Measurements from ENCODE around the gene PCYT1A.

The PCYT1A gene

DNA sequence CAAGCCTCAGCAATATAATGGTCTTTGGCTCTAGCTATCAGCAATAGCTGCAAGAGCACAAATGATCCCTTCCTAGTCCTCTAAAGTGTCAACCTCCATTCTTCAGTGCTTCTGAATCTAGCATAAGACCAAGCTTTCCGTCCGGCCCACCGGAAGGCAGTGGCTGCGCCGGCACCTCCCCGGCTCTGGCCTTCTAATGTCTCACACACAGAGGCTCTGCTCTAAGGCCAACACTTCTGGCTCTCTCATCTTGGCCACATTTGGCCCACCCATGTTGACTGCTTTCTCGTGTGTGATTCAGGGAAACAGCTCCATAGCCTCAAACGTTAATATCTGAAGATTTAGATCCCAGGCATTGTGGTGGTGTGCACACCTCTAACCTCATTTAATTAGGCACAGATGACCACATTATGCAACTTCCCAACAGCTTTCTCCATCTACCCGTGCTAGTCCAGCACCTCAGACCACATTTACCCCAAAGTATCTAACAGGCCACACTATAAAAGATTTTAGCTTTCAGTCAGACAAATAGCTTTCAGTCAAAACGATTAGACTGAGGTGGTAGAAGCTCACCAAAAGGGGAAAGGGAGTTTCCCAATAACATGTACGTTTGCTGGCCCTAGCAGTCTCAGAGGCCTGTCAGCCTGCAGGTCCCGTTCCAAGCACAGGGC, 51.9 kb downstream of the PCYT1A start:
- no peak for DNase-seq

DNA sequence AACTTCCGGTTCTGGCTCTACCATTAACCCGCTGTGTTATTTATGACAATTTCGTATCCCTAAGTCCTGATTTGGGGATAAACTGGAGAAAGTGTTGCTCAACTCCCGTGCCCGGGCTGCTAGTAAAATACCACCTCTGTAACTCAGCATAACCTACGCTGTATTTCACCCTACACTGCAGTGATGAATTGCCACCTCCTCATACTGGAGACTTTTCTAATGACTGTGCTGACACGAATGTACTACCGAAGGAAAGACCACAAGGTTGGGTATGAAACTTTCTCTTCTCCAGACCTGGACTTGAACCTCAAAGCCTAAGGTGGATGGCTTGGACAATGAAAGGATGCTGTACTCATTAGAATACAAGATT, 54.7 kb downstream of the PCYT1A start:
- peak; percentile 24 for DNase-seq

DNA sequence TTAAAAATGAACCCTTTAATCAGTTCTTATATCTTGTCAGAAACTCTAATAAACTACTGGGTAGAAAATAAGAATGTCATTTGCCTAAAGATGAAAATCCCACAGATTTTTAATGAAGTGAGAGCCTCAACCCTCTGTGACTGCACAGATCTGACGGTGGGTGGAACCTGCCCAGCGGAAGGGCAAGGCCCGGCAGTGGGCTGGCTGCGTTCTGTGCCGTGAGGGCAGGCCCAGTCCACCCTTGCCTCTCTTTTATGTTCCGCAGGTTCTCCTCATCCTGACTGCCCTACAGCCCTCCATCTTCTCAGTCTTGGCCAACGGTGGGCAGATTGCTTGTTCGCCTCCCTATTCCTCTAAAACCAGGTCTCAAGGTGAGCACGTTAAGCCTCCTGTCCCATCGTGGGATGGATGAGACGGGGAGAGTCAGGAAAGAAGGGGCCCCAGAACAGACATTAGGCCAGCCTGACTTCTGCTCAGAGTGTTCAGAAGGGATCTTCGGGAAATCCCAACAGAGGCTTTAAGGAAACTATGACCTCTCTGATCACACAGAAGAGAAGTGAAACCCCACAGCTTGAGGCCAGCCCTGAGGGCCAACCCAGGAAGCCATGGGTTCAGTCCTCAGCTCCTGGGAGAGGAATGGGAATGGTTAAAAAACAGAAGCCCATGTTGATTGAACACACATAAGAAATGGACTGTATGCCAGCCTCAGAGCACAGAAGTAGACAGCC, 55.2 kb downstream of the PCYT1A start:
- DNase-seq = no peak

DNA sequence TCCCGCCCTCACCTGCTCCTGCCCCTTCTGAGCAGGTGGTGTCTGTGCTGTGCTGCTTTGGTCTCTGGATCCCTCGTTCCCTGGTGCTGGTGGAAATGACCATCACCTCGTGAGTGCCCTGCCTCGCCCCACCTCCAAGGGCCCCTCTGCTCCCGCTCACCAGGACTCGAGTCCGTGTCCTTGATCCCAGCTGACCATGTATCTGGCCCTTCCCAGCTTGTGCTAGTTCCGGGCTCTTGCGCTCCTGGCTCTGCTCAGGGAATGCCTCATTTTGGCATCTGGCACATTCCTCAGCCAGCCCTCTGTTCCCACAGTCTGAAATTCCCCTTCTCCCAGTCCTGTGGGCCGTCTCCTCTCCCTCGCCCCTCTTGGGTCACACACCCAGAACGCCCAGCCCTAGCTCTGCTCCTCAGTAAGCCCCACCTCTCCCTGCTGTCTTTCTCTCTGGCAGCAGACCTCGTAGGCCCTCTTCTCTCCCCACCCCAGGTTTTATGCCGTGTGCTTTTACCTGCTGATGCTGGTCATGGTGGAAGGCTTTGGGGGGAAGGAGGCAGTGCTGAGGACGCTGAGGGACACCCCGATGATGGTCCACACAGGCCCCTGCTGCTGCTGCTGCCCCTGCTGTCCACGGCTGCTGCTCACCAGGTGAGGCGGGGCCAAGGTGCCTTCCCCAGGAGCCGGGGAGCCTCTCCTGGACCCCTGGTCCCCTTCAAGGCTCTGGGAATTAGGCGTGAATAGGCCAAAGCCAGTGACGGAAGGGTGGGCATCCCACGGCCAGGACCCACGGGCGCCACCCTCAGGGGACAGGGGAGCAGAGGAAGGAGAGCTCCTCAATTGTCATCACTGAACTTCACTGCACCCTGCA, 59.7 kb downstream of the PCYT1A start:
- DNase-seq = no peak

DNA sequence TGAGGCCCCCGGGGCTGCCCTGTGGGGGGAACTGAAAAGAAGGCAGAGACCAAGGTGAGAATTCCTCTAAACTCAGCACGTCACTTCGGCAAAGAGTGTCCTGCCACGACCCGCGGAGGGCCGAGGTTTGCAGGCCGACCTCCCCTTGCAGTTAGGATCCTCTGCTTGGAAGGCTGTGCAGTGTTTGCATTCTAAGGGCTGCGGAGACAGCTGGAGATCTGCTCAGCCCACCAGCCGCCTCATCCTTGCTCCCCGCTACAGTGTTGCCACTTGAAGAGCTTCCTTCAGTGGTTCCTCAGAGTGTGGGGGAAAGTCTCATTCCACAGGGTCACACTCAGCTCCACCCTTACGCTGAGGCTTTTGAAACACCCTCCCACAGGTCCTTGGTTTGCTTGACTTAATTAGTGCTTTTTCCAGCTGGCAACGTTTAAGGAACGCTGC, 60.4 kb downstream of the PCYT1A start:
- DNase-seq = no peak

DNA sequence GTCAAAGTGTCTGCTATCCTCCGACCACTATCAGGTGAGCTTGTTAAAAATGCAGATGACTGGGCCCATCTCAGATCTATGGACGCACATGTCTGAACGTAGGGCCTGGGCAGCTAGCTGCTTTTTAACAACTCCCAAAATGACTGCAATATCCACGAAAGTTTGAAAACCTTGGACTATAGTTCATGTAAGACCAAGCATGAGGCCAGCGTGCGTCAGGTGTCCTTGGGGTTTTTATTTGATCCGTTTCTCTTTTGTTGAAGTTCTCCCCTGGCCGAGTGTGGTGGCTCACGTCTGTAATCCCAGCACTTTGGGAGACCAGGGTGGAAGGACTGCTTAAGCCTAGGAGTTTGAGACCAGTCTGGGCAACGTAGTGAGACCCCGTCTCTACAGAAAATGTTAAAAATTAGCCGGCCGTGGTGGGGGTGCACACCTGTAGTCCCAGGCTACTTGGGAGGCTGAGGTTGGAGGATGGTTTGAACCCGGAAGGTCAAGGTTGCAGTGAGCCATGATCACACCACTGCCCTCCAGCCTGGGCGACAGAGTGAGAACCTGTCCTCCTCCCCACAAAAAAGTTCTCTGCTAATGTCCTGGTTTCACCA, 61.7 kb downstream of the PCYT1A start:
- no peak for DNase-seq

DNA sequence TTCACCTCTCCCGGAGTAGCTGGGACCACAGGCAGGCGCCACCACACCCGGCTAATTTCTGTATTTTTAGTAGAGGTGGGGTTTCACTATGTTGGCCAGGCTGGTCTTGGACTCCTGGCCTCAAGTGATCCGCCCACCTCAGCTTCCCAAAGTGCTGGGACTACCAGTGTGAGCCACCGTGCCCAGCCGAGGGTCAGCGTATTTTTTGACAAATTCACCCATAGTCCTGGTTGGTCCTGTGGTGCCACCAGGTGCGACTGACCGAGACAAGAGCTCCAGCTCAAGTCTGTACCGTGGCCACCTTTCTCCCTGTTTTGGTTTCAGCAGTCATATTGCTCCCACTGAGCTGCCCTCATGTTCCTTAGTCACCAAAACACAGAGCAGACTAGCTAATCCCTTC, 62.4 kb downstream of the PCYT1A start:
- DNase-seq = no peak

DNA sequence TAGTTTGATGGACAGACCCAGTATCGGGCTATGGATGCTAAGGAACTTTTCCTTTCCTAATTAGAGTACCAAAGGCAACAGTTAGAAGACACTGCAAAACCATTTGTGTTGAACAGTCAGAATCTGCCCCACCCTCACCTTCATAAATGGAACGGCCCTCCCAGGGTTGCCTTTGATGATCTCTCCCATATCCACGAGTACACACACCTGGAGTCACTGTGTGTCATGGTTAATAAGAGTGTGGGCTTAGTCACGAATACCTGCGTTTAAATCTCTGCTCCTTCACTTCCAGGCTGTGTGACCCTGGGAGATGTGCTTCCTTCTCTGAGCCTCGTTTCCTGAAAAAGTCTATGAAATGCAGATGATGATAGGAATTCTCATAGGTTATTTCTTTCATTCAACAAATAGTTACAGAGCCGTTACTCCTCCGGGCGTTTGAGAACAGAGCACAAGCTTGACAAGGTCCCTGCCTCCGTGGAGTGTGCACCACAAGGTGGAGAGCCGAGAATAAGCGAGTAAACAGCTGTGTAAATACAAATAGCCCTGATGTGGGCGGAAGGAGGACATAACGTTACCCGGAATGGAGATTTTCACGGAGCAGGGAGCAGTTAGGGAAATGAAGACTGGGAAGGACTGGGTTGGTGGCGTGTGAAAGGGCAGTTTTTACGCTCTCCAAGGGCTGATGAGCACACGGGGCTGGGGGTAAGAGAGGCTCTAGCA, 64.5 kb downstream of the PCYT1A start:
- no peak for DNase-seq

DNA sequence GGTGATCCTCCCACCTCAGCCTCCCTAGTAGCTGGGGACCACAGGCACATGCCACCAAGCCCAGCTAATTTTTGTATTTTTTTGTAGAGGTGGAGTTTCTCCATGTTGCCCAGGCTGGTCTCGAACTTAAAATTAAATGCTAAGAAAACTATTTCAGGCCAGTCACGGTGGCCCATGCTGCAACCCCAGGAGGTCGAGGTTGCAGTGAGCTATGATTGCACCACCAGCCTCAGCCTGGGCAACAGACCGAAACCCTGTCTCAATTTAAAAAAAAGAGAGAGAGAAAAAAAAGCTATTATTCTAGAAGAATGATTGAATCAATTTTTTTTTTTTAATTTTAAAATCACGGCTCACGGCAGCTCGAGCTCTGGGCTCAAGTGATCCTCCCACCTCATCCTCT, 66.5 kb downstream of the PCYT1A start:
- no peak for DNase-seq

DNA sequence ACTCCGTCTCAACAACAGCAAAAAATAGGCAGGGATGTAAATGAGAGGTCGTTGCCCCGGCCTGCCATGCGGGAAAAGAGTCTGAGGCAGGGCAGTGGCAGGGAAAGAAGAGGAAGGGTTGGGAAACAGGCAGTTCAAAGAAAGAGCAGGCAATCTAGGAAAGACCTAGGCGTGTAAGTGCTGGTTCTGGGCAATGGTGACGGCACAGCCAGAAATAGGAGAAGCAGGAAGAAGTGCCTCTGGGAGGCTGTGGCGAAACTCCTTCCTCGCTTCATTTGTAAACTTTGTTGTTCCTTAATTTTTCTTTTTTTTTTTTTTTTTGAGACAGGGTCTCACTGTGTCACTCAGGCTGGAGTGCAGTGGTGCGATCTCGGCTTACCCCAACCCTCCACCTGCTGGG, 66.9 kb downstream of the PCYT1A start:
- DNase-seq = no peak

DNA sequence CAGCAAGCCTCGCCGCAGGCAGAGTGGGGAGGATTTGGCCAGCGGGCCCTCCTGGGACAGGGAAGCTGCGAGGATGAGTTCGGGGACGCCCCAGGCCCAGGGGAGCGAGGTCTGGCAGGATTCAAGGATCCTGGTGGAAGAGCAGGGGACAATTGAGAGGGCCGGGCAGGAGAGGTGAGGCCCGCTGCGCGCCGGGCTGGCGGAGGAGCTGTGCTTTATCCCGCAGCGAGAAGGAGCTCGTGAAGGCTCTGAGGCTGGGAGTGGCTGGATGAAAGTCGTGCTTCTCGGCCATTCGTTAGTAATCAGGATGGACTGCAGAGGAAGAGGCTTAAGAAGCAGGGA, 67.6 kb downstream of the PCYT1A start:
- no peak for DNase-seq

DNA sequence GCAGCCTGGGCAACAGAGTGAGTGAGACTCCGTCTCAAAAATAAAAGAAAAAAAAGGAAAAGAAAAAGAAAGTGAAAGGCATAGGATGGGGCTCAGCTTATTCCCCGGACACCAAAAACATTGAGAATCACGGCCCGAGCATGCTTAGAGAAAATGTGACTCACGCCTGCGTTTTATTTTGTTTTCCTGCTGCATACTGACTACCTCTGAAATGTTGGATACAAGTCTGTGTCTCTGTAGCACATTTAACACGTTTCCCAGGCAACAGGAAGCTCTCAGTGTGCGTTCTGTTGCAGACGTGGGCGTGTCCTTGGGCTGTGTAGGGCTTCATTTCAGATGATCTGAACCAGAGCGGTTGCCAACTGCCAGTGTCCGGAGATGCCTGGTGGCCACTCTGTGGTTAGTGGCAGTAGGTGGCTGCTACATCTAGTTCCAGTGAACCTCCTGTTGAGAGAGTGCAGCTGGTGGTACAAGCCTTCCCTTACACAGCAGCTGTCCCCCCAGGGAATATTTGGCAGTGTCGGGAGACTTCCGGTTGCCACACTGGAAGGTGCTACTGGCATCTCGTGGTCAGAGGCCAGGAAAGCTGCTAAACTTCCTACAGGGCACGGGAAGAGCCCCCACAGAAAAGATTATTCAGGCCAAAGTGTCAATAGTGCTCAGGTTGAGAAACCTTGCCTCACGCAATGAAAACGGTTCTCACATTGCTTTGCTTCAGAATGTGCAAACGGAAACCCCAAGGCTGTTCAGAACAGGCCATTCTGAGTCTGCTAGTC, 68.1 kb downstream of the PCYT1A start:
- peak; percentile 71 for DNase-seq

DNA sequence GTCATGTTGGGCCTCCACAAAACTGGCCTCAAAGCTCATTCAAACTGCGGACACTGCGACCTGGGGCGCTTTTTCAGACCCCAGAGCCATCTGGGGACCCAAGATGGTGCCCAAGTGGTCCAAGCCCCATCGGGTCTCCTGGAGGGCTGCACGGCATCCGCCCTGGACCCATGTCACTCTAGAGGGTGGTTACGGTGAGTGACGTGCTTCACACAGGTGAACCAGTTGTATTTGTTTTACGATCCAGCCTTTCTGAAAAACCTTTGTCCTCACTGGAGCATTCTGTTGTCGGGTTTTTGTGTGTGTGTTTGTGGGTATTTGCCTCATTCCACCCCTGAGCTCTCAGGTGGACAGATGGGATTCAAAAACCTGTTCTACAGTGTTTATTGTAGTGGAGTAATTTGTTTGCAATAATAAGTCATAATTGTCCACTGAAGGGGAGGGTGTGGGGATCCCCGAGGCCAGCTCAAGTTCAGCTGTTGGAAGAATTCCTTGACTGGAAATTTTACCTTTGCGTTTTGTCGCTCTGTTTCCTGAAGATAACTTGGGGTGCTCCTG, 69.3 kb downstream of the PCYT1A start:
- no peak for DNase-seq

DNA sequence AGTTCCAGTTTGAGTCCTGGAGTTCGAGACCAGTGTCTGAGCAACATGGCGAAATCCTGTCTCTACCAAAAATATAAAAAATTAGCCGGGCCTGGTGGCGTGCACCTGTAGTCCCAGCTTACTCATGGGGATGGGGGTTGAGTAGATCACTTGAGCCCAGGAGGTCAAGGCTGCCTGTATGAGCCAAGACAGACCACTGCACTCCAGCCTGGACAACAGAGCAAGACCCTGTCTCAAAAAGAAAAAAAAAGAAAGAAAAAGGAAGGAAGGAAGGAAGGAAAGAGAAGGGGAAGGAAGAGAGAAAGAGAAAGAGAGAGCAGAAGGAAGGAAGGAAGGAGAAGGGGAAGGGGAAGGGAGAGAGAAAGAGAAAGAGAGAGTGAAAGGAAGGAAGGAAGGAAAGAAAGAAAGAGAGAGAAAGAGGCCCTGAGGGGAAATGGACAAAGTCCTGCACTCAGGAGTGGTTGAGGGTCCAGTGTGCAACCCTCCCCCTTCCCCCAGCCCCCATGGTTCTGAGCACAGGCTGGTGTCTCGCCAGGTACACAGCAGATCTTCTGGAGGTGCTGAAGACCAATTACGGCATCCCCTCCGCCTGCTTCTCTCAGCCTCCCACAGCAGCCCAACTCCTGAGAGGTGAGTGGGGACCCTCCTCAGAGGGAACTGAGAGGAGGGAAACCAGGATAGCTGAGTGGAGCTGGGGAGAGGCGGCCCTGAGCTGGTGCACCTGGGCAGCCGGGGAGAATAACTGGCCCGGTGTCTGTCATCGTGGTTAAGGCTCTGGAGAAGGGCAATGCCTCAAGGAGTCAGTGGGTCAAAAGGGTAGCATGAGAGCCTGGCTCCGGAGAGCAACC, 70.0 kb downstream of the PCYT1A start:
- DNase-seq = no peak

DNA sequence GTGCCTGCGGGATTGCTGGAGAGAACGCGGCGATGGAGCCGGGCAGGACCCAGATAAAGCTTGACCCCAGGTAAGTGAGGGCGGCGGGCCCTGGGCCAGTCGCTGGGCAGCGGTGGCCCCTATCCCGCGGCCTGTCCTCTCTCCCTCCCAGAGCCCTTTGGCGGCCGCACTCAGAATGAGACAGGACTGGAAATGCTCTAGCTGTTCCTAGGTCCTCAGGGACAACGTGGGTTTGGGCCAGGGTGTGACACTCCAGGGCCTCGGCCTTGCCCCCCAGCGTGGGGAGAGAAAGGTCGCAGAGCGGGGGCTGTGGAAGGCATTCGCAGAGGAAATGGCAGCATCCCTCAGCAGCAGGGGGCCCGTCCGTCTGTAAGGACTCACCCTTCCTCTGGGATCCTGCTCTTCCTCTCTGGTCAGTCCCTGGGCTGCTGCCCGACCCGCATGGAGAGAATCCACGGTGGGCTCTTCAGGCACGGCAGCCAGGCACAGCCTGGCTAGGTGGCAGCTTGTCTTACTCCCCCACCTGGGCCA, 70.8 kb downstream of the PCYT1A start:
- DNase-seq = no peak

DNA sequence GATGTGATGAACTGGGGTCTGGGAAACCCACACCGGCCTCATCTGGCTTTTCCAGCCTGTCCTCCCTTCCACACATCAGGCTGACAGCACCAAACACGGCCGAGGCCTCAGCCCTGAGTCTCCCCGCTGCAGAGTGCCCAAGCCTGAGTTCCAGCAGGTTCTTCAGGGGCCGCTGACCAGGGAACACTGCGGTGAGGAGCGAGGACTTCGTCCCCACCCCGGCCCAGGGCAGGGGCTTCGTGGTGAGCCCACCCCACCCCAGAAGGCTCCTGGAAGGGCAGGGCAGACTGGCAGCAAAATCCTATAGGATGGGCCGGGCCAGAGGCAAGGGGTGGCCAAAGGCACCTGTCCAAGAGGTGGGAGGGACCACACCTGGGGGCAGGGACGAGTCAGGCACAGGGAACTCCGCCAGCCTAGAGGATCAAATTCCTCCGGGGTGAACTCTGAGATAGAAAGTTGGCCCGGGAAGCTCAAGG, 71.4 kb downstream of the PCYT1A start, which contains the start of gene SLC51A:
Gene SLC51A (plus strand): TSS at position 446 of the 476 bp plus-strand sequence. CDS start 179 bp downstream, outside the sequence.
- DNase-seq = no peak

DNA sequence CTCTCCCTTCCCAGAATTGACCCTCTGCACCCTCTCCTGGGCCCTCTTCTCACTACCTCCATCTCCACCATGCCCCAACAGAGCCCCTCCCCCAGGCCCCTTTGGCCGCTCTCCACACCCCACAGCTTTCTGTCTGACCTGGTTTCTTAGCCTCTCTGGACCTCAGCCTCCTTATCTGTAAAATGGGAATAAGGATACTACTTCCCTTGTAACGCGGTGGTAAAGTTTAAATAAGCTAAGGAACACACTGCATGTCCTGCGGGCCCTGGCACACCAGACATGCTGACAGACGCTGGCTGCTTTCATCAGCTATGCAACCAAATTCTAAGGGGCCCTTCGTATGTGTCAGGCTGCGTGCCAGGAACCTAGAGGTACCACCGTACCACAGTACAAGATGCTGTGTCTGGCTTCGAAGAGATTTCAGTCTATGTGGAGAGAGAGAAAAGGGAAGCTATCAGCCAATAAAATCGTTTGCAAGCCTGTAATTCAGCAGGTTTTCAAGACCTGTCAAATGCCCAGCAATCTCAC, 72.0 kb downstream of the PCYT1A start:
- DNase-seq = no peak

DNA sequence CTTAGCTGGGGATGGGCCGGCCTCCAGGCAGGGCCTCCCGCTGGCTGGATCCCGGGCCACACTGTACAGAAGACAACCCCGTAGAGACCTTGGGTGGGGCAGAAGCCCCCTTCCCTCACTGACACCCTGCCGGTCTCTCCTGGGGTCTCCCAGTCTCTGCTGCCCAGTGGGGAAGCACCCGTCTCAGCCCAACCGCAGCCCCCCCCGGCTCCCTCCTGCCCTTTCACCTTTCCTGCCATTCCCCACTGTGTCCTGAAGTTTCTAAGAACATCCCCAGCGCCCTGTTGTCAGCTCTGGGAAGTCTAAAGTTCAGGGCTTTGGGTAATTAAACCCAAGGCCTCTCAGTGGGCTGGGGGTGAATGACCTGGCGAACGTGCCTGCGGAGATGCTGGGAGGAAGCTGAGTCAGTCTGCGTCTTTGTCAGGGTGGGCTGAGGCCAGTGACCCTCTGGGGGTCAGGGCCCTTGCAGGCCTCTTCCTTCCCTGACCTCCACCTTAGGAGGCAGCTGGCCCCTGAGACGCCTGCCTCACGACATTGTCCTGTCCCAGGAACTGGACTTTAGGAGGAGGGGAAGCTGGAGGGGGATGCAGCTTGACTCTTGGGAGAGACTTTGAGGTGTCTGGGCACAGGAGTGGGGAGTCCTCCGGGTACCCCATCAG, 72.6 kb downstream of the PCYT1A start:
- no peak for DNase-seq
